H1 (cell line): ENCODE data around the gene BABAM2.

ENCODE experiments used
- CEBPB ChIP-seq: IDR thresholded peaks from 2 replicates; pipeline ENCODE4 v1.6.1; 2012; ENCODE audit warnings: low read depth, low read length
- EZH2 ChIP-seq: fragments of 200-600 bp; sonication (generic); IDR thresholded peaks from 2 replicates; pipeline ENCODE4 v1.7.1; 2012; ENCODE audit warnings: low read depth, mild to moderate bottlenecking, moderate library complexity, low read length, inconsistent platforms; ENCODE audit not compliant: severe bottlenecking
- GABPA ChIP-seq: IDR thresholded peaks from 2 replicates; pipeline ENCODE4 v1.6.1; 2011; ENCODE audit warnings: mild to moderate bottlenecking, low read length, moderate library complexity, borderline replicate concordance; ENCODE audit not compliant: insufficient read depth
- GTF2F1 ChIP-seq: IDR thresholded peaks from 2 replicates; pipeline ENCODE4 v1.6.1; 2012; ENCODE audit warnings: low read depth, low read length, improper control_type of control experiment, borderline replicate concordance
- HDAC2 ChIP-seq, 2 experiments: fragments of 300-600 bp in 1 of 2; sonication (generic) in 1 of 2; IDR thresholded peaks; 2 replicates each; pipeline ENCODE4 v1.6.1; 2011 to 2012; ENCODE audit warnings: low read depth in 2 of 2, low read length in 2 of 2, mild to moderate bottlenecking in 2 of 2, moderate library complexity in 2 of 2, borderline replicate concordance in 1 of 2, inconsistent platforms in 1 of 2
- JUN ChIP-seq: IDR thresholded peaks from 2 replicates; pipeline ENCODE4 v1.6.1; 2011; ENCODE audit warnings: low read depth, mild to moderate bottlenecking, improper control_type of control experiment, low read length
- KDM1A ChIP-seq: fragments of 200-600, 300-600 bp; sonication (generic); IDR thresholded peaks from 2 replicates; pipeline ENCODE4 v1.7.1; 2016; ENCODE audit warnings: mild to moderate bottlenecking, low read length, borderline replicate concordance
- MAFK ChIP-seq: IDR thresholded peaks from 2 replicates; pipeline ENCODE4 v1.6.1; 2012; ENCODE audit warnings: low read depth, mild to moderate bottlenecking, improper control_type of control experiment, low read length
- NRF1 ChIP-seq: IDR thresholded peaks from 2 replicates; pipeline ENCODE4 v1.6.1; 2011; ENCODE audit warnings: mild to moderate bottlenecking, low read depth, low read length, improper control_type of control experiment
- POLR2AphosphoS5 ChIP-seq: IDR thresholded peaks from 2 replicates; pipeline ENCODE4 v1.6.1; 2011; ENCODE audit warnings: low read depth, low read length
- RAD21 ChIP-seq, 2 experiments: IDR thresholded peaks in 1 of 2; conservative IDR thresholded peaks in 1 of 2; 2 replicates each; pipeline ENCODE4 v1.6.1; 2011; ENCODE audit warnings: low read depth in 2 of 2, low read length in 2 of 2, improper control_type of control experiment in 1 of 2, inconsistent platforms in 1 of 2, mild to moderate bottlenecking in 1 of 2, moderate library complexity in 1 of 2
- RNF2 ChIP-seq: fragments of 200-900, 300-1000 bp; sonication (generic); IDR thresholded peaks from 2 replicates; pipeline ENCODE4 v1.7.1; 2016; ENCODE audit warnings: borderline replicate concordance, low read depth, mild to moderate bottlenecking, antibody characterized with exemption, low read length; ENCODE audit not compliant: poor library complexity, severe bottlenecking; ENCODE audit errors: missing control alignments
- TF ChIP-seq, protein P1 (sequence below), 3 experiments: IDR thresholded peaks; 1 replicate in 2 of 3; 2 replicates in 1 of 3; pipeline versions ENCODE4 v1.5.1 to v1.6.1; 2011; ENCODE audit warnings: low read length in 3 of 3, mild to moderate bottlenecking in 3 of 3, inconsistent platforms in 2 of 3, low read depth in 1 of 3, moderate library complexity in 1 of 3; ENCODE audit not compliant: insufficient read depth in 1 of 3; ENCODE audit errors: control extremely low read depth in 1 of 3
- TF ChIP-seq, protein P2 (sequence below): IDR thresholded peaks from 2 replicates; pipeline ENCODE4 v1.6.1; 2011; ENCODE audit warnings: low read length, improper control_type of control experiment

DNA sequence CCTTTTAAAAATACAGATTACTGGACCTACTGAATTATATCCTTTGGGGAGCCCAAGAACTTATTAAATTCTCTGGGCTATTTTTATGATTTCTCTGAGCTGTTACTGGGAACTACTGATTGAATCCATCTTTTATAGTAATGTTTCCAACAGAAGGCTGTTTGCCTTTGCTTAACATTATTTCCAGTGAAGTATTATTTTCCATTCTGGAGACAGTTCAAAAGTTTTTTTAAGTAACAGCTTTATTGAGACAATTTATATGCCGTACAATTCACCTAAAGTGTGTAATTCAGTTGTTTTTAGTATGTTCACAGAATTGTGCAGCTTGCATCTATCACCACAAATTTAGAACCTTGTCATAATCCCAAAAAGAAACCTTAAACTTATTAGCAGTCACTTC lies 100.6 kb downstream of the BABAM2 start:
- TF ChIP-seq, protein P1, sequence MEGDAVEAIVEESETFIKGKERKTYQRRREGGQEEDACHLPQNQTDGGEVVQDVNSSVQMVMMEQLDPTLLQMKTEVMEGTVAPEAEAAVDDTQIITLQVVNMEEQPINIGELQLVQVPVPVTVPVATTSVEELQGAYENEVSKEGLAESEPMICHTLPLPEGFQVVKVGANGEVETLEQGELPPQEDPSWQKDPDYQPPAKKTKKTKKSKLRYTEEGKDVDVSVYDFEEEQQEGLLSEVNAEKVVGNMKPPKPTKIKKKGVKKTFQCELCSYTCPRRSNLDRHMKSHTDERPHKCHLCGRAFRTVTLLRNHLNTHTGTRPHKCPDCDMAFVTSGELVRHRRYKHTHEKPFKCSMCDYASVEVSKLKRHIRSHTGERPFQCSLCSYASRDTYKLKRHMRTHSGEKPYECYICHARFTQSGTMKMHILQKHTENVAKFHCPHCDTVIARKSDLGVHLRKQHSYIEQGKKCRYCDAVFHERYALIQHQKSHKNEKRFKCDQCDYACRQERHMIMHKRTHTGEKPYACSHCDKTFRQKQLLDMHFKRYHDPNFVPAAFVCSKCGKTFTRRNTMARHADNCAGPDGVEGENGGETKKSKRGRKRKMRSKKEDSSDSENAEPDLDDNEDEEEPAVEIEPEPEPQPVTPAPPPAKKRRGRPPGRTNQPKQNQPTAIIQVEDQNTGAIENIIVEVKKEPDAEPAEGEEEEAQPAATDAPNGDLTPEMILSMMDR (IDR thresholded peaks at IDR 0.05; ENCODE audit: control extremely low read depth in 1 of 3, insufficient read depth in 1 of 3, low read depth in 1 of 3, low read length in 3 of 3), result no peak
- no peak for TF ChIP-seq RNF2
- no peak for TF ChIP-seq MAFK
- TF ChIP-seq, protein P2, sequence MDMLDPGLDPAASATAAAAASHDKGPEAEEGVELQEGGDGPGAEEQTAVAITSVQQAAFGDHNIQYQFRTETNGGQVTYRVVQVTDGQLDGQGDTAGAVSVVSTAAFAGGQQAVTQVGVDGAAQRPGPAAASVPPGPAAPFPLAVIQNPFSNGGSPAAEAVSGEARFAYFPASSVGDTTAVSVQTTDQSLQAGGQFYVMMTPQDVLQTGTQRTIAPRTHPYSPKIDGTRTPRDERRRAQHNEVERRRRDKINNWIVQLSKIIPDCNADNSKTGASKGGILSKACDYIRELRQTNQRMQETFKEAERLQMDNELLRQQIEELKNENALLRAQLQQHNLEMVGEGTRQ, result no peak
- TF ChIP-seq EZH2, result no peak
- TF ChIP-seq JUN, result no peak
- no peak for TF ChIP-seq GABPA
- TF ChIP-seq POLR2AphosphoS5, result no peak
- TF ChIP-seq GTF2F1, result no peak
- TF ChIP-seq RAD21 (IDR thresholded peaks at IDR 0.05 in 1 of 2, conservative IDR thresholded peaks at IDR 0.05 in 1 of 2; ENCODE audit: low read depth in 2 of 2, low read length in 2 of 2), result no peak
- TF ChIP-seq HDAC2 (IDR thresholded peaks at IDR 0.05; ENCODE audit: borderline replicate concordance in 1 of 2, low read depth in 2 of 2, low read length in 2 of 2), result no peak
- TF ChIP-seq NRF1, result no peak
- no peak for TF ChIP-seq CEBPB
- no peak for TF ChIP-seq KDM1A
